ENCODE data around the gene PCK1. TPM values are rescaled to one million over a fixed set of nuclear protein-coding genes. Genes with fewer than 3 reads are reported as not detected.

PCK1 gene
- total RNA-seq, 2 experiments from 2014 or later = not detected

DNA sequence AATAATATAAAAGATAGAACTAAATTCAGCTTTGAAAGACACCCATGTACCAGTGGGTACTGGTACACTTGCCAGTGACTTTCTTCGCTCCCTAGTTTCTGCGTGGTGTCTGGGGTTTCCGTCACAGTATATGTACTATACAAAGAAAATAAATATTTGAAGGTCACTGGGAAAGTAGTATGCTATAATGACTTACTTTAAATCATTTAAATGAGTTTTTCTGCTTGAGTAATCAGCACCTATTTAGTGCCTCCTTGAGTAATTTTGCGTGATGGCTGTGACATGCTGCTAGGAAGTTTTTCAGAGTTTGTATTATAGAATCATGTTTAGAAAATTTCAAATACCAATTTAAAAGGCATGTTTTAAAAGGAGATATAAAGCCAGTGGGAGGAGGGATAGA is 32.8 kb upstream of the PCK1 start:
- DNase-seq (no peak), ATAC-seq (no peak)
- H3K4me3 Mint-ChIP-seq = no peak overlapping the region
- H3K27me3 Mint-ChIP-seq = peaks cover 1% of the 10 kb centered on the region
- no peaks in the 10 kb centered on the region for H3K4me1 Mint-ChIP-seq (ENCODE audit: low read depth)
- TF ChIP-seq, protein P1, sequence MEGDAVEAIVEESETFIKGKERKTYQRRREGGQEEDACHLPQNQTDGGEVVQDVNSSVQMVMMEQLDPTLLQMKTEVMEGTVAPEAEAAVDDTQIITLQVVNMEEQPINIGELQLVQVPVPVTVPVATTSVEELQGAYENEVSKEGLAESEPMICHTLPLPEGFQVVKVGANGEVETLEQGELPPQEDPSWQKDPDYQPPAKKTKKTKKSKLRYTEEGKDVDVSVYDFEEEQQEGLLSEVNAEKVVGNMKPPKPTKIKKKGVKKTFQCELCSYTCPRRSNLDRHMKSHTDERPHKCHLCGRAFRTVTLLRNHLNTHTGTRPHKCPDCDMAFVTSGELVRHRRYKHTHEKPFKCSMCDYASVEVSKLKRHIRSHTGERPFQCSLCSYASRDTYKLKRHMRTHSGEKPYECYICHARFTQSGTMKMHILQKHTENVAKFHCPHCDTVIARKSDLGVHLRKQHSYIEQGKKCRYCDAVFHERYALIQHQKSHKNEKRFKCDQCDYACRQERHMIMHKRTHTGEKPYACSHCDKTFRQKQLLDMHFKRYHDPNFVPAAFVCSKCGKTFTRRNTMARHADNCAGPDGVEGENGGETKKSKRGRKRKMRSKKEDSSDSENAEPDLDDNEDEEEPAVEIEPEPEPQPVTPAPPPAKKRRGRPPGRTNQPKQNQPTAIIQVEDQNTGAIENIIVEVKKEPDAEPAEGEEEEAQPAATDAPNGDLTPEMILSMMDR (IDR thresholded peaks at IDR 0.05) = no peak
- no peaks in the 10 kb centered on the region for H3K9me3 Mint-ChIP-seq
- intact Hi-C loops (cut with micrococcal nuclease) = no loop called here
- POLR2A ChIA-PET = no interaction called here
- H3K27ac Mint-ChIP-seq = no peak overlapping the region
- CTCF ChIA-PET = interaction anchor here (1.0 to 1.3 kb wide), 3 partner anchors 30 to 68 kb away, joined by 3 to 4 read pairs (median 3); no protein-coding TSS in a partner anchor
- no peaks in the 10 kb centered on the region for H3K36me3 Mint-ChIP-seq (ENCODE audit: low read depth)

DNA sequence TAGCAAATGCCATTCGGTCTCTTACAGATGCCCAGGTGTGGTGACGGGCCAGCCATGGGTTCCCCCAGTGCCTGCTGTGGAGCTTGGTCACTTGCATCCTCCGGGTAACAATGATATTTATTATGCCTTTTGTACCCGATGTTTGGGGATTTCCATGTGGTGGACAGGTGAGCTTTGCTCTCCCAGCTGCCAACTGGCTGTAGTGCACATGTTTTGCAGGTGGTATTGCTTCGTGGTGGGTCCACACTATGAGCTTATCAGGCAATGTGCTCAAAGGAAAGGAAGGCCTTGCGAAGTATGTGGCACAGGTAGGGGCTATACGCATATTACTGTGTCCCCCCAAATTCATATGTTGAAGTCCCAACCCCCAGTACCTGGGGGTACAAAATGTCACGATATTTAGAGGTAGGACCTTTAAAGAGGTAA is 31.7 kb upstream of the PCK1 start:
- Mint-ChIP-seq H3K27me3 (peaks cover 9% of the 10 kb centered on the region), H3K27ac (no peak overlapping the region), H3K9me3 (no peaks in the 10 kb centered on the region), H3K36me3 (ENCODE audit: low read depth) (no peaks in the 10 kb centered on the region), H3K4me3 (no peak overlapping the region), H3K4me1 (ENCODE audit: low read depth) (no peaks in the 10 kb centered on the region)
- ATAC-seq (no peak), DNase-seq (no peak)
- intact Hi-C loops (cut with micrococcal nuclease) = no loop called here
- TF ChIP-seq, protein P1 (IDR thresholded peaks at IDR 0.05) = no peak
- ChIA-PET CTCF (interaction anchor here (1.1 kb wide), 1 partner anchor 9 kb away, joined by 5 read pairs; no protein-coding TSS in a partner anchor), POLR2A (no interaction called here)

DNA sequence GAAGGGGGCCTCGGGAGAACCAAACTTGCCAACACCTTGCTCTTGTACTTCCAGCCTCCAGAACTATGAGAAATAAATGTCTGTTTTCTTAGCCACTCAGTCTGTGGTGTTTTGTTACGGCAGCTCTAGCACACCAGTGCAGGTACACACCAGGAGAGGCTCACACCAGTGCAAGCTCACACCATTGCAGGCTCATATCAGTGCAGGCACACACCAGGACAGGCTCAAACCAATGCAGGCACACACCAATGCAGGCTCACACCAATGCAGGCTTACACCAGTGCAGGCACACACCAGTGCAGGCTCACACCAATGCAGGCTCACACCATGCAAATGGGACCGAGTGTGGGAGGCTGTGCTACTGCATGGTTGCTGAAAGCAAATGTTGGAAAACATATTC is 31.1 kb upstream of the PCK1 start:
- Mint-ChIP-seq H3K27ac (no peak overlapping the region), H3K36me3 (ENCODE audit: low read depth) (no peaks in the 10 kb centered on the region), H3K4me1 (ENCODE audit: low read depth) (no peaks in the 10 kb centered on the region), H3K4me3 (no peak overlapping the region), H3K9me3 (no peaks in the 10 kb centered on the region), H3K27me3 (peaks cover 11% of the 10 kb centered on the region)
- TF ChIP-seq, protein P1 (IDR thresholded peaks at IDR 0.05) = no peak
- ChIA-PET CTCF (interaction anchor here (1.1 kb wide), 1 partner anchor 8 kb away, joined by 5 read pairs; no protein-coding TSS in a partner anchor), POLR2A (no interaction called here)
- intact Hi-C loops (cut with micrococcal nuclease) = no loop called here
- no peak for DNase-seq
- ATAC-seq = no peak

DNA sequence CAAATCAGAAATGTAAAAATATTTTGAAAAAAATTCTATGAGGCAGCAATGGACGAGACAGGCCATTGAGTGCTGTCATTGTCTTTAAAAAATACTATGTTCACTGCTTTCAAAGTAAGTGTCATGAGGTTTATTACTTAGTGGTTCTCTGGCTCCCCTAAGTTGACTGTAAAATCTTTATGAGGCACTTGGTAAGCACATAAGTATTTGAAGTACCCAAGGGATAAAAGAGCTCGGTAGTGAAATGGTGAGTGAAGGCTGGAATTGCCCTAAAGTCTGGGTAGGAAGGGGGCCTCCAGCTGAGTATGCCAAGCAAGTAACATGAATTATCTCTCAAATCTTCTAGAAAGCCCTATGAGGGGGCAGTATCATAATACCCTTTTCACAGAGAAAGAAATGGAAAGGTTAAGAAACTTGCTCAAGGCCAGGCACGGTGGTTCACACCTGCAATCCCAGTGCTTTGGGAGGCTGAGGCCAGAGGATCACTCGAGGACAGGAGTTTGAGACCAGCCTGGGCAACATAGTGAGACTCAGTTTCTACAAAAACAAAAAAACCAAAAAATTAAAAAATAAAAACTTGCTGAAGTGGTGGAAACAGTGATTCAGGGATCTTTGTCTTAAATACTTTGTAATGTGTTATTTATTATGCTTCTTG is 30.5 kb upstream of the PCK1 start:
- Mint-ChIP-seq H3K36me3 (ENCODE audit: low read depth) (no peaks in the 10 kb centered on the region), H3K27me3 (peaks cover 12% of the 10 kb centered on the region), H3K27ac (no peak overlapping the region), H3K4me1 (ENCODE audit: low read depth) (no peaks in the 10 kb centered on the region), H3K9me3 (no peaks in the 10 kb centered on the region), H3K4me3 (no peak overlapping the region)
- ChIA-PET CTCF (no interaction called here), POLR2A (interaction anchor here (0.6 kb wide), 1 partner anchor 13 kb away, joined by 3 read pairs; no protein-coding TSS in a partner anchor)
- no peak for DNase-seq
- TF ChIP-seq, protein P1 (IDR thresholded peaks at IDR 0.05) = no peak
- no peak for ATAC-seq
- intact Hi-C loops (cut with micrococcal nuclease) = no loop called here

DNA sequence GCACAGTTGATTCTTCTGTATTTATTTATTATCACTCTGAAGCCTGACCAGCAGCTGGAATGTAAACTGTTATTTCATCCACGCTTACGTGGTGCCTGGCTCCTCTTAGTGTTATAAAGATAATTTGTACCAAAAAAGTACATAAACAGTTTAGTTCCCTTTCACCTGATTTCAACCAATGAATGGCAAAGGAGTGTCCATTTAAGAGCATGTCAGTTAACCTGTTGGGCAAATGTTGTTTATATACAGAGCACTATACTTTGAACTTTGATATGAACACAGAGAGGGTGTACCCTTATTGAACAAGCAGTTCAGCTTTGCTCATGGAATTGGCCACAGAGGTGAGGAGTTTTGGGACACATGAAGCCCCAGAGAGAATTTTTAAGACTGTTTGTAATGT is 28.8 kb upstream of the PCK1 start:
- intact Hi-C loops (cut with micrococcal nuclease) = no loop called here
- H3K4me1 Mint-ChIP-seq (ENCODE audit: low read depth) = no peaks in the 10 kb centered on the region
- H3K27ac Mint-ChIP-seq = no peak overlapping the region
- H3K4me3 Mint-ChIP-seq = no peak overlapping the region
- no peaks in the 10 kb centered on the region for H3K9me3 Mint-ChIP-seq
- DNase-seq (no peak), ATAC-seq (no peak)
- no peaks in the 10 kb centered on the region for H3K36me3 Mint-ChIP-seq (ENCODE audit: low read depth)
- CTCF ChIA-PET = interaction anchor here (1.3 kb wide), 1 partner anchor 9 kb away, joined by 3 read pairs; no protein-coding TSS in a partner anchor
- H3K27me3 Mint-ChIP-seq = peaks cover 20% of the 10 kb centered on the region
- TF ChIP-seq, protein P1 (IDR thresholded peaks at IDR 0.05) = no peak
- POLR2A ChIA-PET = no interaction called here

All from activated CD8-positive, alpha-beta T cell treated with anti-CD3 and anti-CD28 coated beads for 36 hours (primary cell).